Measurements from ENCODE around the gene COL4A2. TPM values are rescaled to one million over a fixed set of nuclear protein-coding genes. Genes with fewer than 3 reads are reported as not detected.

COL4A2 gene
- total RNA-seq, 1 donor from 2014 or later: 120 TPM

DNA sequence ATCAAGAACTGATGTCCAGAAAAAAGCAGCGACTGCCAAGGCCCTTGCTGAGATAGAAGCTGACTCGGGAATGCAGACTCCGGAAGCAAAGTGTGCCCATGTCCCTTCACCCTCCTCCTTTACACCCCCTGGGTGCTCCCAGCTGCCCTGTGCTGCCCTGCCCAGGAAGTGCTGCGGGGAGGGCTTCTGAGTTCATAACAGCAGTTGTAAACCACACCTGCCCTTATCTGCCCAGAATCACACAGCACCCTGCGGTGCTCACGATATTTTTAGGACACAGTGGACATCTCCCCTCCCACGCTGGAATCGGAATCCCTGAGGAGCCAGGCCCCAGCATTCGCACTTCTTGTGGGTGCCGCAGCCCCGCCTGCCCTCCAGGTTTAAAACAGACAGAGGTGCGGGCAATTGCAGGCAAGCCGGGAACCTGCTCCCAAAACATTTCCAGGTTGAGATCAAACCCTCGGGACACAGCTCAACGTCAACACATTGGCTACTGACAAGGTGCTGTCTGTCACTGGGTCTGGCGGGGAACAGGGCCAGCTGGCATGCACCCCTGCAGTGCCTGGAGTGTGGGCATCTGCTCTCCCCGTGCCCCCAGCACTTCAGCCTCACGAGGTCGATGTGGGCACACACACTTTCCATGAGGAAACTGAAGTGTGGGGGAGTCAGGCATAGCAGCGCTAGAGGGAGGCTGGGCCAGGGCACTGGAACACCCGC, 217.6 kb downstream of the COL4A2 start:
- Mint-ChIP-seq H3K36me3 (ENCODE audit: insufficient read depth) (no peaks in the 10 kb centered on the region), H3K9me3 (ENCODE audit: low read depth) (no peaks in the 10 kb centered on the region), H3K4me3 (ENCODE audit: low read depth) (no peak overlapping the region), H3K27me3 (no peaks in the 10 kb centered on the region), H3K27ac (no peak overlapping the region), H3K4me1 (ENCODE audit: low read depth) (peaks cover 14% of the 10 kb centered on the region)
- no peak for DNase-seq (ENCODE audit: low spot score, unreplicated experiment)
- TF ChIP-seq, protein P1, sequence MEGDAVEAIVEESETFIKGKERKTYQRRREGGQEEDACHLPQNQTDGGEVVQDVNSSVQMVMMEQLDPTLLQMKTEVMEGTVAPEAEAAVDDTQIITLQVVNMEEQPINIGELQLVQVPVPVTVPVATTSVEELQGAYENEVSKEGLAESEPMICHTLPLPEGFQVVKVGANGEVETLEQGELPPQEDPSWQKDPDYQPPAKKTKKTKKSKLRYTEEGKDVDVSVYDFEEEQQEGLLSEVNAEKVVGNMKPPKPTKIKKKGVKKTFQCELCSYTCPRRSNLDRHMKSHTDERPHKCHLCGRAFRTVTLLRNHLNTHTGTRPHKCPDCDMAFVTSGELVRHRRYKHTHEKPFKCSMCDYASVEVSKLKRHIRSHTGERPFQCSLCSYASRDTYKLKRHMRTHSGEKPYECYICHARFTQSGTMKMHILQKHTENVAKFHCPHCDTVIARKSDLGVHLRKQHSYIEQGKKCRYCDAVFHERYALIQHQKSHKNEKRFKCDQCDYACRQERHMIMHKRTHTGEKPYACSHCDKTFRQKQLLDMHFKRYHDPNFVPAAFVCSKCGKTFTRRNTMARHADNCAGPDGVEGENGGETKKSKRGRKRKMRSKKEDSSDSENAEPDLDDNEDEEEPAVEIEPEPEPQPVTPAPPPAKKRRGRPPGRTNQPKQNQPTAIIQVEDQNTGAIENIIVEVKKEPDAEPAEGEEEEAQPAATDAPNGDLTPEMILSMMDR (IDR thresholded peaks at IDR 0.05; ENCODE audit: unreplicated experiment): no peak

DNA sequence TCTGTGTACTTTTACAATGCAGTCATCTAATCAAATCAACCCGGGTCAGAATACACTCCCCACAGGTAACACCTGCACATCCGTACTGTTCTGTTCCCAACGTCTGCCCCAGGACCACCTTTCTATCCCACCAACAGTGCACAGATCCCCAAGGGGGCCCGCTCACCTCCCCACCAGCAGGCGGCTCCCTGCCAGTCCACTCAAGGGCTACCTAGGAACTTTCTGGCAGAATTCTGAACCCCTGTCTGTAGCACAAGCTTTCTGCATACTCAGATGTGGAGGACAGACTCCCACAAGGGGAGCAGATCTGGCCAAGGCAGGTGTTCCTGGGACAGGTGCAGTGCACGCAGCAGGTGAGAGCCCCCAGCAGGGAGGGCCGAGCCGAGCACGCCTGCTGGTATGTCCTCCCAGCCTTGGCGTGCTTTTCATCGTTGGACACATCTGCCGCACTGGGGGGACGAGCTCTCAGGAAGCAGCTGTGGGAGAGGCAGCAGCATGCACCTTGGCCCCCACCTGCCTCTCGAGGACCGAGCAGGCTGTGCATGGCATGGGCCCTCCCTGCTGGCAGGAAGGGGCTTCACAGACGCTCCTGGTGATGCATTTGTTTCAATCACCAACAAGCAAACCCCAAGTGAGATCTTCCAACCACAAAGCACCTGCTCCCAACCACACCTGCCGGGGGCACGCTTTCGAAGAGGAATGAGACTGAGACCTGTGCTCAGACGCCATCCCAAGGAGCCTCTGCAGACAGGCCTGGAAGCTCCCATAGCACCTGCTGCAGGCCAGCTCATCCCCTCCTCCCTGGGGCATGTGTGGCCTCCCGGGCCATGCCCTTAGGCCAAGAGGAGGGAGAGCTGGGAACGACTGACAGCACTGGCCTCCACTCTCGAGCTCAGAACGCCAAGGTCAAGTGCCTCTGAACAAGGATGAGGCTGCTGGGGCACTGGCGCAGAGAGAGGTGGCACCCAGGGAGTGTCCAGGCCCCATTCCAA, 218.5 kb downstream of the COL4A2 start:
- DNase-seq (ENCODE audit: low spot score, unreplicated experiment): no peak
- no peaks in the 10 kb centered on the region for H3K9me3 Mint-ChIP-seq (ENCODE audit: low read depth)
- no peak overlapping the region for H3K27ac Mint-ChIP-seq
- H3K27me3 Mint-ChIP-seq: no peaks in the 10 kb centered on the region
- no peaks in the 10 kb centered on the region for H3K36me3 Mint-ChIP-seq (ENCODE audit: insufficient read depth)
- peaks cover 14% of the 10 kb centered on the region for H3K4me1 Mint-ChIP-seq (ENCODE audit: low read depth)
- TF ChIP-seq, protein P1 (IDR thresholded peaks at IDR 0.05; ENCODE audit: unreplicated experiment): no peak
- H3K4me3 Mint-ChIP-seq (ENCODE audit: low read depth): no peak overlapping the region

DNA sequence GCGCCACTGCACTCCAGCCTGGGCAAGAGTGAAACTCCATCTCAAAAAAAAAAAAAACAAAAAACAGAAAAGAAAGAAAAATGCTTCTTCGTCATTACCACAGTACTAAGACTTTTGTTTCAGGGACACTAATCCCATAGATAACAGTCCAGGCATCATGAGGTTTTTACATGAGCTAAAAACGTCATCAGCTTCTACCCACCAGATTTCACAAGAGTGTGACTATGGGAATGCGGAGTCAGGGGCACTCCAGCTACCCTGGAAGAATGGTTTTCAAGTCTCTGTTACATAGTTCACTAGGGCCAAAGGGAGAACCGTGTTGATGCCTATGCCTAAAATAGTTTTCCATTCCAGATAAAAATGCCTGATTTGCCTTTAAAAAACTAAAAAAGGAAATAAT, 221.3 kb downstream of the COL4A2 start:
- H3K27me3 Mint-ChIP-seq: peaks cover 3% of the 10 kb centered on the region
- TF ChIP-seq, protein P1 (IDR thresholded peaks at IDR 0.05; ENCODE audit: unreplicated experiment): no peak
- DNase-seq (ENCODE audit: low spot score, unreplicated experiment): no peak
- peaks cover 14% of the 10 kb centered on the region for H3K4me1 Mint-ChIP-seq (ENCODE audit: low read depth)
- H3K4me3 Mint-ChIP-seq (ENCODE audit: low read depth): no peak overlapping the region
- no peaks in the 10 kb centered on the region for H3K36me3 Mint-ChIP-seq (ENCODE audit: insufficient read depth)
- H3K27ac Mint-ChIP-seq: no peak overlapping the region
- H3K9me3 Mint-ChIP-seq (ENCODE audit: low read depth): no peaks in the 10 kb centered on the region

DNA sequence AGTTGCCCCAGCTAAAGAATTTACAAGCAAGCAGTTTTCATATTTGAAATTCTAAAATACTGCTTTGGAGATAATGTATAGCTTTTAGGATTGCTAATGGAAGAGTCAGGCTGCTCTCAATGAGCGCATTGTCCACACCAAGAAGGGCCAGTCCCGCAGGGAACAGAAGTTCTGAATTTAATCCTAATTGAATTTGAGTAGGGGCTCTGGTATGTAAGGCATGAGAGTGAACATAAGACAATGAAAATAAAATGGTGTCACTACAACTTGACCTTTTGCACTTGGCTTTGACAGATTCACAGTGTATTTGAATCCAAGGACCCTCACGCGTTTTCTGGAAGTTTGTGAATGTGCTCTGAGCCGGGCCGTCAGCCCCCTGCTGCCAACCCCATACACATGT, 221.8 kb downstream of the COL4A2 start:
- peaks cover 3% of the 10 kb centered on the region for H3K27me3 Mint-ChIP-seq
- no peaks in the 10 kb centered on the region for H3K9me3 Mint-ChIP-seq (ENCODE audit: low read depth)
- TF ChIP-seq, protein P1 (IDR thresholded peaks at IDR 0.05; ENCODE audit: unreplicated experiment): no peak
- H3K27ac Mint-ChIP-seq: no peak overlapping the region
- H3K4me3 Mint-ChIP-seq (ENCODE audit: low read depth): no peak overlapping the region
- no peak for DNase-seq (ENCODE audit: low spot score, unreplicated experiment)
- peaks cover 14% of the 10 kb centered on the region for H3K4me1 Mint-ChIP-seq (ENCODE audit: low read depth)
- H3K36me3 Mint-ChIP-seq (ENCODE audit: insufficient read depth): no peaks in the 10 kb centered on the region

DNA sequence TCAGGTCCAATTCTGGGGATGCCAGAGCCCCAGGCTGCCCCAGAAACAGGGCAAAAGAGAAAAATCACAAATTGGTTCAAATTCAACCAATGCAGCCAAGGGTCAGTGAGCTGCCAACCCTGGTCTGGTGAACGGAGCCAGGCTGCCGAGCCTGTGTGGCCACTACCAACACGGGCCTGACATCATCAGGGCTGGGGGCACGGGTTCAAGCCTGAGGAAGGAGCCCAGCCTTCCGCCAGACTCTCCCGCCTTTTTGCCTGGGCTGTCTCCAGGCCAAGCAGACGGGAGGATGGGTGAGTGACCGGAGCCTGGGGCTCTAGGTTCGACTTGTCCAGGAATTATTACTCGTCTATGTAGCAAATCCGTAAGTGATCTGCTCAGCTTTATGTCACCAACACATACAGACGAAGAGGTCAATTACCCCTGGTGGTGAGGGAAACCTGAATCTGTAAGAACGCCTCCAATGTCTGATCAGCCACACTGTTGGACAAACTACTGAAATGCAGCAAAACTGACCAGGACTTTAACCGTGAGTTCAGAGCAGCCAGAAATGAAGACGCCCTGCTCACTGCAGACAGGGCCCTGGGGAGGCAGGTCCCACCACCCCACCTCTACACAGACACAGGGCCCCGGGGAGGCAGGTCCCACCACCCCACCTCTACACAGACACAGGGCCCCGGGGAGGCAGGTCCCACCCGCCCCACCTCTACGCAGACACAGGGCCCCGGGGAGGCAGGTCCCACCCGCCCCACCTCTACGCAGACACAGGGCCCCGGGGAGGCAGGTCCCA, 222.6 kb downstream of the COL4A2 start:
- DNase-seq (ENCODE audit: low spot score, unreplicated experiment): no peak
- H3K36me3 Mint-ChIP-seq (ENCODE audit: insufficient read depth): no peaks in the 10 kb centered on the region
- no peaks in the 10 kb centered on the region for H3K9me3 Mint-ChIP-seq (ENCODE audit: low read depth)
- H3K4me3 Mint-ChIP-seq (ENCODE audit: low read depth): no peak overlapping the region
- TF ChIP-seq, protein P1 (IDR thresholded peaks at IDR 0.05; ENCODE audit: unreplicated experiment): no peak
- peaks cover 3% of the 10 kb centered on the region for H3K27me3 Mint-ChIP-seq
- peaks cover 14% of the 10 kb centered on the region for H3K4me1 Mint-ChIP-seq (ENCODE audit: low read depth)
- no peak overlapping the region for H3K27ac Mint-ChIP-seq
